NCI-H2029 treated with DMSO at 0.1 percent for 48 hours (cell line): Measurements from ENCODE around the gene DBH.

Source experiments
- DNase-seq: peaks from one replicate; lab custom pipeline; 2025; lab: John Stamatoyannopoulos, UW

The DBH gene

GRCh38 chr9:133643978-133644760, 8.0 kb downstream of the DBH start:
- DNase-seq = no peak

DNA sequence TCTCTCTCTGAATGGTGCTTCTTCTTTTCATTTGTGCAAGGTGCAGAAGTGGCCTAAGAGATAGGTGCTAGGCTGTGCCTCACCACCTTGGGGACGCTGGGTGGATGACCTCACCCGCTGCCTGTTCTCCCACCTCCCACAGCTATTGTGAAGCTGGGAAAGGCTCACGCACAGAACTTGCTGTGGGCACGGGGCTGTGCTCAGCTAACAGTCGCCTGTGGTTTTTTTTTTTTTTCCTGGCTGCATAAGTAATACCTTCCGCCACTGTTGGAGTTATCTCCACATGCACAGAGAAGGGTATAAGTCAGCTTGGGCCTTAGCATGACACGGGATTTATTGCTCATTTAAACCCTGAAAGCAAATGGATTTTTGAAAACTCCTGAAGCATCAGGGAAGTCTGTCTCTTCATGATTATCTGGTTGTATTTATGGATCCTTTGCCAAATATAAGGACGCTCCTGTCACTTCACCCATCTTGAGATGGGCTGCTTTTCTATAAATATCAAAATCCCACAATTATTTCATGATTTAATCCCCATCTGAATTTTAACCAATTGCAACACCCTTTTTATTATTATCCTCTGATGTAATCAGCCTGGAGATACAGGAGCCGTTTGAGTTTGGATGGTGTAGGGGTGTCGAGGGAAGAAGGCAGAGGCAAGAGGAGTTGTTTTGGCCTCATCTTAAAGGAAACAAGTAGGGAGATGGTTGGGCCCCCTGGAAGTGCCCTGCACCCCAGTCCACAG, 9.0 kb downstream of the DBH start:
- no peak for DNase-seq

DNA sequence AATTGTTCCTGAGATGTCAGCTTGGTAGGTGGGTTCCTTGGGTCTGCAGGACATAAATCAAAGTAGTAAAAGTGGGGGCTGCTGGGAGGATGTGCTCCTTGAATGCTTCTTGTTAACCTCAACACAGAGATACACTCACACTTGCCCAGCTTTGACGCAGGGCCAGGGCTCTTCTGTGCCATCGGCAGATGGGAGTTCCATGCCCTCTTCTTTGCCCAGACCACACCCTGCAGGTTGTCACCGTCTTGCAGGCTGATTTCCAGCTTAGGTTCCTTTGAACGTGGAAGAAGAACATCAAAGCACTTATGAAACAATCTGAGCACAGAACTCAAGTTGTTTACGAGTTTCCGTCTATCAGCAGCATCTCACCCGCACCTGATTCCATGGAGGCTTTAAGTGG, 11.0 kb downstream of the DBH start:
- DNase-seq = no peak

GRCh38 chr9:133647765-133648469, 11.8 kb downstream of the DBH start:
- no peak for DNase-seq

DNA sequence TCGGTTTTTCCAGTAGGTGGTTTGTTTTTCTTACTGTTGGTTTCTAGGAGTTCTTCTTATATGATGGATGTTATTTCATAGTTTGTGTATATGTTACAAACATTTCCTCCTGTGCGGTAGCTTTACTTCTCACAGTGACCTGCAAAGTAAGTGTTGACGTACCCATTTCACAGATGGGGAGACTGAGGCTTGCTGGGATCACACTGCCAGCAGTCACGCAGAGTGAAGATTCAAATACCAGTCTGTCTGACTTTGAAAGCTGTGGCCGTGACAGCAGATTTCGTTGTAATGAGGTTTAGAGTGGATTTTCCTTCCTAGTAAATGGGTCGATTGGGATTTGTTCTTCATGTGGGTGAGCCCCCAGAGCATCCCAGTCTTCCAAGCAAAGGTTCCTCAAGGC, 13.0 kb downstream of the DBH start:
- DNase-seq = no peak

DNA sequence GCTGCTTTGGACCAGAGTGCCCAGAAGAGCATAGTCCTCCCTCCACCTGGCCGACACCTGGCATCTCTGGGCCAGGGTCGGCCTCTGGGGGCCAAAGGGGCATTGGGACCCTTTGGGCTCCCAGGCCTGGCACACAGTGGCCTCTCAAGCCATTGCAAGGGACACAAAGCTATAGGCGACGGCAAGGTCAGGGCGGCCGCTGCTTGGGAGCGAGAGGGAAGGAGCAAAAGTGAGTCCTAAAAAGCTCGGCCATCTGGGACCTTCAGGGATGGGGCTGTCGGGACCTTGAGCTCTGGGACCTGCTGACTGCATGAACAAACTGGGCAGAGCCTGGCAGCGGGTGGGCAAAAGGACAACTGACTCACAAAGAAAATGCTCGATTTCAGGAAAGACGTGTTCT, 13.9 kb downstream of the DBH start:
- no peak for DNase-seq

- DNase-seq = no peak
These were observed 17.5 kb downstream of the DBH start for GRCh38 chr9:133653638-133654037.

DNA sequence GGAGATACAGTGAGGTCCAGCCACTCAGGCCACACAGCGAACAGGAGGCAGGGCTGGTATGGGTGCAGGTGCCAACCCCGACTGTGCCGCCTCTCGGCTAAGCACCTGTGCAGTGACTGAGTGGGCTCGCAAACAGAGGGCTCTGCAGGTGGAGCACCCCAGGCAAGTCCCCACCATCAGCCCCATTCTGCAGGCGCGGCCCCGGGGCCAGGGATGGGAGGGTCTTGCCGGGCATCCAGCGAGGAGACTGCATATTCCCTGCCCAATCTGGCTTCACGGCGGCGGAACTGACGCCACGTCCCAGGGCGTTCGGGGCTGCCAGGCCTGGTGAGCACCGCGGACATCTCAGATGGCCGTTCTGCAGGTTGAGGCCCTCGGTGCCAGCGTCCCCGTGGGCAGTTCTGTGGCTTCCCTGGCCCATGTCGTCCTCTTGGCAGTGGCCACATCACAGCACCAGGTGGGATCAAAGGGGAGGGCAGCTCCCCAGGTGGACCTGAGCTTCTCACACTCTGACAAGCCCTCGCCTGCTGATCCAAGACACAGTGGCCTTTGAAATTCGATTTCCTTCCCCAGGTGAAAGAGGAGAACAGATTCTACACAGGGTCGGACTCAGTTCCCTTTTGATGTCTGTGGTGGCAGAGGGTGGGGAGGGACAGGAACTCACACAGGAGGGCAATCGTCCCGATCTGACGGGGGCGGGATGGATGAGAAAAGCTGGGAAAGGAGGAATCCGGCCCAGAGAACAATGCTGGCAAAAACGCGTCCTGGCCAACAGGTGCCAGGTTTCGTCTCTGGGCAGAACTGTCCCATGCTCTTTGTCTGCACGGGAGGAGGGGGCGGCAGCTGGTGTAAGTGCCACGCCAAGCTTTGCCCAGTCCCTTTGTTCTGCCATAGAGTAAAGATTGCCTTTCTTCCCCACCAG, 18.8 kb downstream of the DBH start:
- no peak for DNase-seq

DNA sequence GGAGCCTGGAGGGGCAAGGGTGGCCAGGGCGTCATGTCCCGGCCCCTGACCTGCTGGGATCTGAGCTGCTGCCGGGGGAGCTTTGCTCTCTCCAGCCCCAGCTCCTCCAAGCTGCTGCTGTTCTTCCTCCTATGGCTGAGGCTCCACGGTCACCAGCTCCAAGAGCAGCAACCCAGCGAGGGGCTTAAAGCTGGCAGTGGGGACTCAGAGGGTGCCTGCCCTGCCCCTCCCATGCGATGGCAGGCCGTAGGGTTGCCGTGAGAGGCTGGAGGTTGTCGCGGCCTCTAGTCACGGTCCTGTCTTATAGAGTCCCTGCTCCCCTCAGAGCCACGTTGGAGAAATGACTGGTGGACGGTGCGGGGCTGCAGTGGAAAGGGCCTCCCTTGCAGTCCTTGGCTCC, 19.5 kb downstream of the DBH start:
- DNase-seq = no peak

- DNase-seq = no peak
These were observed 20.3 kb downstream of the DBH start for GRCh38 chr9:133656211-133657119.

- peak; percentile 78 for DNase-seq
These were observed 21.0 kb downstream of the DBH start for GRCh38 chr9:133657120-133657661.

DNA sequence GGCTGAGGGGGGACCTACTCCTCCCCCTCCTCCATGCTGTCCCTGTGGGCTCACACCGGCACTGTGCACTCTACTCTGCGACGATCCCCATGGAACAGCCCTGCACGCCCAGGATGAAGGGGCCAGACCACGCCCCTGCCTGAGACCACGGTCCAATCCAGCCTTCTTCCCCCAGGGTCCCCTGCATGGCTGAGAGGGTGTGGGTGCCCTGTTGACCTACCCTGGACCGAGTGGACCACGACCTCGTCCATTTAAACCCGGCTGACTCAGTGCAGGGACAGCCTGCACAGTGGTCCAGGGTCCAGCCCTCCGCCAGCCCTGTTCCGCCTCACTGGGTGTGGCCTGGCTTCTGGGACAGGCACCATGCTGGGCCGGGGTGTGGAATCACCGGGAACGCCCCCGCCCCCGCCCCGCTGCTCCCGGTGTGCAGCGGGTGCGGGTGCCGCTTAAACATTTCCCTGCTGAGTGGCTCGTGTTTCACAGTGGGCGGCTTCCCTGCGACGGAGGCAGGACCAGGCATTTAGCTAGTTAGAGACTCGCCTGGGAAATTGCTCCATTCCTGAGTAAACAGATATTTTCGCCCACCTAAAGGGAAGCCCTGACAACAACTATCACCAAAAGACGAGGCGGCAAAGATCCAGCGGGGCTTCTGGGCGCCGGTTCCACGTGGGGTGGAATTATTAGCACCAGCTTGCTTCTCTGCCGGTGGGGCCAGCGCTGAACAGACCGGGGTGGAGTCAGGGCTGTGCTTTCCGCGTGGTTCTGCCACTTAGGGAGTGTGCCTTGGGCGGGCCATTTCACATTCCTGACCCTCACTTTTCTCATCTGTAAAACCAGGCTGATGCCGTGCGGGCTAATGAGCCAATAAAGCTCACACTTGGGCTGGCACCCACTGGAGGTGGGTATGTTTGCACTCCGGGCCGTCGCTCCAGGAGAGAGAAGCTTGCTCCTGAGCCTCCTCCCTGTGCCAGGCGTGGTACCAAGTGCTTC, 22.6 kb downstream of the DBH start:
- DNase-seq = no peak

GRCh38 chr9:133659516-133659915, 23.4 kb downstream of the DBH start:
- DNase-seq = no peak

DNA sequence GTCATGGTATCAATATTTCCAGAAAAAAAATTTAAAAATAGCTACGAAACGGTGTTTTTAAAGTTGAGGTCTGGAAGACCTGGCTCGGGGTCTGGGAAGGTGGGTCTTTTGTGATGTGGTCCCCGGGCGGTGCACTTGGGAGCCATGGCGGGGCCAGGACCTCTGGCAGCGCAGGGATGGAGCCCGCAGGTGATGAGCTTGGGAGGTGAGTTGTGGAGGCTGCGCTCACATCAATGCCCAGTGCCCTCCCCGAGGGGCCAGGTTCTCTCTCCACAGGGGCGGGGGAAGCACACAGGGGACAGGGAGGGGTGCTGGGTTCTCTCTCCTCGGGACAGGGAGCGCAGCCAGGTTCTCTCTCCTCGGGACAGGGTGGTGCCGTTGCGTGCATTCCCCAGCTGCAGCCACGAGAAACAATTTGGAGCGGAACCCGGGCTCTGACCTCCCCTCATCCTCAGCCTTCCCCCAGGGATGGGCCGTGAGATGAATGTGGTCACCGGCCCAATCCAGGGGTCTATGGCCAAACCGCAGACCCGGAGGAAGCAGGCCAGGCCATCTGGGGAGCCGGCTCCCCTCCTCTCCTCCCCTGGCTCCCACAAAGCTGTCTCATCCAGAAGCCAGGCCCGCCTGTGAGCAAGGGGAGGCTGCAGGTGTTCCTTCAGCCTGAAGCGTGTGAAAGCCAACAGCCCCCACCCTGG, 25.8 kb downstream of the DBH start:
- no peak for DNase-seq

DNA sequence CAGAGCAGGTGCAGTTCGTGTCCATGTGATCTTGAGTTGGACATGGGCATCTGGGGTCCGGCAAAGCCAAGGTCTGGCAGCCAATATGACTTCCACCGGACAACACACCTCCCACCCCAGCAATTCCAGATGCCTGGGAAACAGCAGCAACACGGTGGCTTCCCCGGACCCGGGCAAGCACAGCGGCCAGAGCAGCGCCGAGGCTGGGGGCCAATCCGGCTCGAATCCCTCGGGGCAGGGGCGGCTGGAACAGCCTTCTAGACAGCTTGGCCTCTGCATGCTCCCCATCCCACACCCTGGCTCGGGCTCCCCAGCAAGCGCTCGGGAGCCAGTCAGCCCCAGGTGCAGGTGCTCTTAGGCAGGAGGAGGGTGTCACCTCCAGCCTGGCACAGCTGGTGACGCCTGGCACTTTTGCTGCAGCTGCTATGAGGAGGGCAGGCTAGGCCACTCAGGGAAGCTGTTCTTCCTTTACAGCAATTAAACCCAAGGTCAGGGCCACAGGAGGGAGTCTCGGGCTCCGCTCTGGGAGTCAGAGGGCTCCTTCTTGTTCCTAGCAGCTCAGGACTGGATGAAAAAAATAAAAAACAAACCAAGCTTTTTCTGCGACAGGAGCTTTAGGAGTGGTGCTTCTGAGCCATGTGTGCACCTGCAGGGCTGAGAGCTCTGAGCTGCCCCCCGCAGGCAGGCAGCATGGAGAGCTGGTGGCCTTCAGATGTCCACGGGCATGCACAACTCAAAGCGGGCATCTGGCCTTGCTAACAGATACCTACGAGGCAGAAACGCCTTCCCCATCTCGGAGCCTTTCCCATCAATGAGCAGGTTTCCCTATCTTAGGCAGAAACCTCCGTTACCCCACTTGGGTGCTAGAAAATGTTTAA, 28.2 kb downstream of the DBH start:
- peak; percentile 46 for DNase-seq

DNA sequence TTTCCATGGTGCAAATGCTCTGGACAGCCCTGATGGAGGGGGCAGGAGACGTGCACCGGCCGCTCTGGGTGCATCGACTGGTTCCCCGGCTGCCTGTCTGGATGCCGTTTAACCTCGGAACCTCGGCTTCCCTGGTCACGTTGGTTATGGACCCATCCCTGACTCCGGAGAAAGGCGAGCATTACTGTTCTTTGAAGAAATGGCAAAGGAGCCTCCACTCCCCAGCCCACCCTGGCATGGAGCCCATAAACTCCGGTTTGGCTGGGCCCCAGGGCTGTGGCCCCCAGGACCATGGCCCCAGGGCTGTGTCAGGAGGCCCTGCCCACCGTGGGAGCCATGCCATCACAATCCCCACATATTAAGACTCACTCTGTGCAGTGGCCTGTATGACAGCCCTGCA, 28.9 kb downstream of the DBH start:
- DNase-seq = no peak

- no peak for DNase-seq
These were observed 29.4 kb downstream of the DBH start for GRCh38 chr9:133665535-133665934.

DNA sequence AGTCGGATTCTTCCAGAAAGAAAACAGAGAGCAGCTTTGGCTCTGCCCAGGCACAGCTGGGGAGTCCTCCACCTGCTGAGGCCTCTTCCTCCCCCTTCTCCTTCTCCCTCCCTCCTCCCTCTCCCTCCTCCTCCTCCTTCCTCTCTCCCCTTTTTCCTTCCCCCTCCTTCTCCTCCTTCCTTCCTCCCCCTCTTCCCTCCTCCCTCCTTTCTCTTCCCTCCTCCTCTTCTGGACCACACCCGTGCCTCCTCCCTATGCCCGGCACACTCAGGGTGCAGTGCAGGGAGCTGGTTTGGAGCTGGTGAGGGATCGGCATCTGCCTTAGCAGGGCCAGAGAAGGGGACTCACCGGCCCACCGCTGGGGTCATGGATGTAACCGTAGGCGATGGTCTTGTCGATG, 30.2 kb downstream of the DBH start:
- no peak for DNase-seq
